EL (cell line): ENCODE results near the gene DGKH.
"Not testable (repeated sequence)": the region's sequence is repeated elsewhere in the genome, so short reads cannot be mapped to it uniquely, and the experiment has no call there.

ENCODE experiments used
- DNase-seq: peaks from one replicate; pipeline ENCODE4 v3.0.0-alpha.2; 2016

DGKH gene

DNA sequence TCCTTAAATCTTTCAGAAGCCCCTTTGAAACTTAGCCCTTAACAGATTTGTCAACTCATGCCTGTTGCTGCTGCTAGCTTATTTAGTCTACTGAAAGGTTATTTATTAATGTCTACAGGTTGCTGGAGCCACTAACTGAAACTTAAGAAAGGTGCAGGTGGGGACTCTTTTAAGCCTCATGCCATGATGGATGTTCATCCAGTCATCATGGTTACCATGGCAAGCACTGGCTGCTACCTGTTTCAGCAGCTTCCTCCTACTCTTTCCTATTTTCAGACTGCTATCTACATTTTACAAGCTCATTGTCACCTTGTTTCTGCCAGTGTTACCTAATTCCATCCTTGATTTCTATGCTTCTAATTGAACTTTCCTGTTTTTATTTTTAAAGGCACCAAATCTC lies 27.1 kb downstream of the DGKH start:
- no peak for DNase-seq

DNA sequence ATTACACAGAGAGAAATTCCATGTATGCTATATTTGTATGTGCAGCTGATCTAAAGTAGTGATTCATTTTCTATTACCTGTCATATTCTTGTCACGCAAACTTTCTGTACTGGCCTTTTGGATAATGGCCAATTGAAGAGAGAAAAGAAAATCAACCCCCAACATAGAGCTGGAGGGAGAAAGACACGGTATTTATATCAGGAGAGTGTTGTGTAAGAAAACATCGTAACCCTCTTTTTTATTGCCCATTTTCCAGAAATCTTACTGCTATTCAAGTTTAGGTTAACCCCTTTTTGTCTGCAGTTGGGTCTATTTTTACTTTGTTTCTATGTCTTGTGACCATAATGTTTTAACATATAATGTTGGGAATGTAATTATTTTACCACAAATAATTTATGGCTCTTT lies 27.9 kb downstream of the DGKH start:
- DNase-seq: peak; percentile 12

DNA sequence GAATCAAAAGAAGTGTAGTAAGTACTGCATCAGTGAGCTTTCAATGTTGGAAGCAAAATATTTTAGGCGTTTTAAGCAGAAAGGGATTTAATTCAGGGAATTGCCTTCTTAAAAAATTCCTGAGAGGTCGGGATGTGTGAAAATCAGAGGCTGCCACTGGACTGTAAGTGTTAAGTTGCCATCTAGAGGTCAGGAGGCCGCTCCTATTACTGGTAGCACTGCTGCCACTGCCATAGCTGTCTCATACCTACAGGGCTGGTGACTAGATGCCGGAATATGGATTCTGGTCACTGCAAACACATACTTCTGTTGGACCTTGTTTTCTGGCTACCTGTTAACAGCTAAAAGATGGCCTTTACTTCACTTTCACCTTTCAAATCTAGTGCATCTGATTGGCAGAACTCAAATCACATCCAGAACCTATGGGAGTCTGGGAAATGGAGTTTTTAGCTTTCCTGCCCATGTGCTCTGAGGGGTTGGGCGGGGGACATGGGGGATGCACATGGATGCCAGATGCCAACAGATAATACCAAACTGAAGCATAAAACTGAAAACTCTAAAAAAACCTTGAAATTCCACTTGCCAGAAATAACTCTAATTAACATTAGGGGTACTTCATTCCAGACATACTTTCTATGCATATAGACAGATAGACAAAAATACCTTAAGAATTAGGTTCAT lies 29.8 kb downstream of the DGKH start:
- DNase-seq: peak; percentile 37

DNA sequence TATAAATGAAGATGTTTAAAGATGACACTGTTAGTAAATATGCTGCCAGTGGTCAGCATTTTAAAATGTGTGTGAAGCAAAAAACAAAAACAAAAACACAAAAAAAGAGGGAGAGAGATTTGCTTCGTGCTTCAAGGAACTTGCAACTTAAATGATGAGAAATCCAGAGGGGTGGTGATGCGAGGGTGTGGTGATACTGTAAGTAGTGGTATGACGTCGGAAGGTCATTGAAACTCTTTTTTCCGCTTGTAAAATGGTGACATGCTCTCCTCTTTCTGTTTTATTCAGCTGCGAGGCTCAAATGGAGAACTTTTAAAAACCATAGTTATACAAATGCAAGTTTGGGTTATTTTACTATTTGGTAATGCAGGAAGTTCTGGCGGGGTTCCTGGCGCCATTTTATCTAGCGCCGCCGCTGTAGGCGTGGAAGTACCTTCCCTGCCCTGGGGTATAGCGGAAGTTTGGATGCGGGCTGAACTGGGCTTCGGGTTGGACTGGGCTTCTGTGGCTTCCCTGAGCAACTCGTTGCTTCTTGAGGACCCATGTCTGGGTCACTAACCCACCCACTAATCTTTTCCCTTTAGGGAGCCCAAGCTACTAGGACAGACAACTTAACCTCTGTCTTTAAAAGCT lies 34.8 kb downstream of the DGKH start:
- DNase-seq: no peak

DNA sequence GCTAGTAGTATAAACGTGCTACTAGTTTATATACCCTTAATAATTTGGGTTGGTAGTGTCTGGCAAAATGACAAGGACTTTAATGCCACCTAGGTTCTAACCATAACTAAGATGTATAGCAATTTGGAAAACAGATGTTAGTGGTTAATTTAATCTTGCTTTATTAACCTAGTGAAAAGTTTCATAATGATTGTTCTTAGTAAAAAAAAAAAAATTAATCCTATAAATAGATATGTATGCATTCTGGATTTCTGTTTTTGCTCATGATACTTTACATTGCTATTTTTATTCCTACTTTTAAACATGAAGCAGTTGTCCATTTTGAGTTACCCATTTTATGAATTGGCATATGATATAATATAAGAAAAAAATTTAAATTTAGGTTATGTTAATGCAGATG lies 36.3 kb downstream of the DGKH start:
- DNase-seq: no peak

DNA sequence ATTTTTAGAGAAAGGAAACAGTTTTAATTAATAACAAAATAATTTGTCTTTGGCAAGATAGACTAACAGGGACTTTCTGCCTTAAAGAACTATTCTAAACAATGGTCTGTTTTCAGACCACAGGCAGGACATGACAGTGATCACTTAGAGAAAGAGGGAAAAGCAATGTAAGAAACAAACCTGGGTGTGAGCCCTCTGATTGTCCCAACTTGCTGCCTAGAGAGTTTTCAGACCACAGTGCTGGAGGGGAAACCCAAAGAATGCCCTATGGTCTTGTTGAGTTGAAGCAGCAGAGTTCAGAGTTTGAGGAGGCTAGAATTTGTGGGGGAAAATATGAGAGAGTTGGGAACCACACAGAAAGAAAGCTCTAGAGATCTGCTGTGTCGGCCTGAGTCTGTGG lies 38.1 kb downstream of the DGKH start:
- no peak for DNase-seq

DNA sequence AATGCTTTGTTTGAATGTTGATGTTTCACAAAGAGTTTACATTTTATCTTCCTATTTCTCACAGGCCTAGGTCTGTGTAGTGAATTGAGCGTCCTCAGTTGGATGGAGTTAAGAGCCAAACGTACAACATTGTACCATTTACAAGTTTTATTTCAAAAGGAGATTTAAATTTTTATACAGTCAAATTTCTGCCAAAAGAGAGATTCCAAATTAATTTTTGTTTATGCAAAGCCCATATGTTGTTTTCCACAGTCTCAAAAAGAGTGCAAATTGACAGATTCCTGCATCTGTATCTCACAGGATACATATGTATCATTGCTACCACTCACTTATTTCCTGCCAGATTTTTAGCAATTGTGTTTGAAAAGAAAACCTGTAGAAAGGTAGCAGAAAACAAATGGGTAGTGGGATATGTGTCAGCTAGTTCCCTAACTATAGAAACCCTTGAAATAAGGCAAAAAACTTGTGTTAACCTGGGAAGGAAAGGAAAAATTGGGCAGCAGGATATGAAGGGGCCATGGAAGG lies 46.1 kb downstream of the DGKH start:
- DNase-seq: no peak

DNA sequence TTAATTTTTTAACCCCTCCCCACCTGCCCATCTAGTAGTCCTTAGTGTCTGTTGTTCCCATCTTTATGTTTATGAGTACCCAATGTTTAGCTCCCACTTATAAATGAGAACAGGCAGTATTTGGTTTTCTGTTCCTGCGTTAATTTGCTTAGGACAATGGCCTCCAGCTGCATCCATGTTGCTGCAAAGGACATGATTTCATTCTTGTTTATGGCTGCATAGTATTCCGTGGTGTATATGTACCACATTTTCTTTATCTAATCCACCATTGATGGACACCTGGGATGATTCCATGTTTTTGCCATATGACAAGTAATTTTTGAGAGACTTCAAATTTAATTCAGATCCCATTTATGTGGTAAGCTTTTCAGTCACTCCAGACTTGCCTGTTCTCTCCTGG lies 47.8 kb downstream of the DGKH start:
- DNase-seq: not testable (repeated sequence)

DNA sequence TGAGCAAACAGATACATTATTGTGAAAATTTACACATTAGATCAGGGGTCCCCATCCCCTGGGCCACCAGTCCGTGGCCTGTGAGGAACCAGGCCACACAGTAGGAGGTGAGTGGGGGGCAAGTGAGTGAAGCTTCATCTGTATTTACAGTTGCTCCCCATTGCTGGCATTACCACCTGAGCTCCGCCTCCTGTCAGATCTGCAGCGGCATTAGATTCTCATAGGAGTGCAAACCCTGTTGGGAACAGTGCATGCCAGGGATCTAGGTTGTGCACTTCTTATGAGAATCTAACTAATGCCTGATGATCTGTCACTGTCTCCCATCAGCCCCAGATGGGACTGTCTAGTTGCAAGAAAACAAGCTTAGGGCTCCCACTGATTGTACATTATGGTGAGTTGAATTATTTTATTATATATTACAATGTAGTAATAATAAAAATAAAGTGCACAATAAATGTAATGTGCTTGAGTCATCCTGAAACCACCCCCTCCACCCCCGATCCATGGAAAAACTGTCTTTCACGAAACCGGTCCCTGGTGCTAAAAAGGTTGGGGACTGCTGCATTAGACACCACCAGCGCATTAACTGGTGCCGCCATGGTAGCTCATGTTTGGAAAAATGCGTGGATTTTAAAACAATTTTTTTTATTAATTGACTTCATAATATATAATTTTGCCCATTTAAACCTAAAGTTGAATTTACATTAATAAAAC lies 51.7 kb downstream of the DGKH start:
- DNase-seq: no peak

DNA sequence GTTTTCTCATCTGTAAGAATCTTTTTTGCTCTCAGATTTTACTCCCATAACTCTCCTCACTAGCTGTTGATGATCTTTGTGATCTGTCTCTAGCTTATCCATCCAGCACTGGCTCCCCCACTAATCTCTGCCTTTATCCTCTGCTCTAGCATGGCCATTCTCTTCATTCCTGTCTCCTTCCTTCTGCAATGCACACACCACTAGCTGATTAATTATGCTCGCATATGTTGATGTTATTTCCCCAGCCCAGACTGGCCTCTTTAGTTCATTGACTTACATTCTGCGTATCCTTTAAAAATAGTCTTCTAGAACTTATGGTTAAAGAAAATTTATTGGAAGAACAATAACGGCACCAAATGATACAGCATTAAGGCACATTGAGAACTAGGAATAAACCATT lies 52.5 kb downstream of the DGKH start:
- no peak for DNase-seq

DNA sequence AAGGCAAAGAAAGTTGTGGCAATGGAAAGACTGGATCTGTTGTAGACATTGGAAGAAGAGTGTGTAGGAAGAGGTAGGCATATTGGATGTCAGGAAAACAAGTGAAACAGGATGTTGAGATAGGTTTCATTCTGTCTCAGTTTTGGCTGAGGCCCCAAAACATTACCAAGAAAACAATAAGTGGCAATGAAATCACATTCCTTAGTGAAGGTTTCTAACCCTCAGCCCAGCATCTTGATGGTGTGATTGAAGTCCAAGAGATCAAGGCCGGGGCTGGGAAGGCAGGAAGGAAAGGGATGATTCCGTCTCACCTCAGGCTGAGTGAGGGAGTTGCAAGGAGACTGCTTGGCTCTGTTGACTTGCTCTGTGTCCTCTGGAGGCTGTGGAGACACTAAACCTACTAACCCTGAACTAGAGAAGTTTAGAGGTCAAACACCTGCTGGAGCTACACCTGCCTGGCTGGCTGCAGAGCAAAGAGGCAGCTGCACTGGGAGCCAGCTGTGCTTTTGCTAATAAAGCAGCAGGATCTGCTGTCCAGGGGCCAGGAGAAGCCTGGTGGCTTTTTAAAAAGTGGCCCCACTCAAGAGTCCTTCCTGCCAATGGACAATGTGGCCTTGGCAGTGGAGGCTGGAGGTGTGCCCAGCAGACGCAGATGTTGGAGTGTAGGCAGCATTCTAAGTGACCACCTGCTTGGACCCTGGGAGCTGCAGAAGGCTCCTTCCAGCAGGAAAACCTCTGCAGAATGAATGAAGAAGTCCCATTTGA lies 53.6 kb downstream of the DGKH start:
- no peak for DNase-seq

DNA sequence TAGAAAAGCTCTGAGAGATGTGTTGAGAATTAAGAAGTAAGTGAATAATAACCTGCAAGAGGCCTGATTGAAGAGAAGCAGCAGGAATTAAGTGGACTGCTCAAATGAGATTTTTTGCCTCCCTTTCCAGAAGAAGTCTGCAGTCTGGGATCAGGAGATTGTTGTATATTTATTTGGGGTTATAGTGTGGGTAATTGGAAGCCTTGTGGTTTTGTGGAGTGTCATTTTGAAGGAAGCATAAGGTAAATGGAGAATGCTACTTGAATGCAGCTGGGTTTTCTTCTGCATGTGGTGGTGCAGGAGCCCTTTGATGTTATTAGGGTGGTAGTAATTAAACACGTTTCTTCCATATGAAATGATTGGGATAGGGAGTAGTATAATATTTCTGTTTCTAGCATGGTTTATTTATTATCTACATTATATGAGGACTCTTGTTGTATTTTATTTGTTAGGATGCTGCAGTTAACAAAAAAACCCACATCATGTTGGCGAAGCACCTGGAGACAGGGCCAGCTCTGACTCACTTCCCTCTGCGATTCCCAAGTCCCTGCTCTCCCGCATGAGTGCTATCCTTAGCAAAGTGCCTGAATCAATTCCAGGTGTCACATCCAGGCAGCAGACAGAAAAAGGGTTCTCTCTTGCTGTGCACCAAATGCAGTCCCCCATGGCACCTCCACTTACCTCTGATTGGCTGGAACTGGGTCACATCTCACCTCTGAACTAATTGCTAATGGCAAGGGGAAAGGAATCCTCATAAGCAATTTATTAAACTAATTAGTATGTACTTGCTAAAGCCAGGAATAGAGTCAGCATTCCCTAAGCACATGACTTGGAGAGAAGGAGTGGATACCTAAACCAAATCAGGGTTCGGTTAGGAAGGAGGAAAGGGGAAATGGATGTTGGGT lies 54.8 kb downstream of the DGKH start:
- DNase-seq: no peak

DNA sequence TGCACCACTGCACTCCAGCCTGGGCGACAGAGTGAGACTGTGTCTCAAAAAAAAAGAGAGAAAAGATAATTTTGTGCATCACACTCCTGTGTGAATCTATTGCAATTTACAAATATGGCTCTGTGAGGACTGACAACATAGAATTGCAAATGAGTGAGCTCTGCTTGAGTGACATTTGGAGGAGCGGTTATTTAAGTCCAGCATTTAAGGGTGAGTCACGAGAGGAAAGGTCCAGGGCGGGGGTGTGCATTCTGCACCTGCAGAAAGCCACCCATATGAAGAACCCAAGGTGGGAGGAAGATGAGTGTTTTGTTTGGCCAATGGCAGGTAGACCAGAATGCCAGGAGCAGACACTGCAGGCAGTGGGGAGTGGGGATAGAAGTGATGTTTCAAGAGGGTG lies 58.5 kb downstream of the DGKH start:
- DNase-seq: no peak

DNA sequence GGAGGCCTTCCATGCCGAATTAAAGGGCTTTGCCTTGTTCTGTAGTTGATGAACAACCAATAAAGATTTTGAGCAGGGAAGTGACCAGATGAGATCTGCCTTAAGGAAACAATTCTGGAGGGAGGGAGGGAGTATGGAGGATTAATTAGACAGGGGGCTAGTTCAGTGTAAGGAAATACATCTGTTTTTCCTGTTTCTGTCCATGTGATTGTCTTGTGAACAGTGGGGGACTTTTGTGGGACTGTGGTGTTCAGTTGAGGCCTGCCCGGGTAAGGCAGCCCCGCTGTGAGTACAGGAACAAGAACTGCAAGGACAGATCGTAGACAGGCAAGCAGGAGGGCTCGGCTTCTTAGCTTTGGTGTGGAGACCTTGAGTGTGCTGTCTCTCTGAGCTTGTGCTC lies 59.0 kb downstream of the DGKH start:
- DNase-seq: no peak

DNA sequence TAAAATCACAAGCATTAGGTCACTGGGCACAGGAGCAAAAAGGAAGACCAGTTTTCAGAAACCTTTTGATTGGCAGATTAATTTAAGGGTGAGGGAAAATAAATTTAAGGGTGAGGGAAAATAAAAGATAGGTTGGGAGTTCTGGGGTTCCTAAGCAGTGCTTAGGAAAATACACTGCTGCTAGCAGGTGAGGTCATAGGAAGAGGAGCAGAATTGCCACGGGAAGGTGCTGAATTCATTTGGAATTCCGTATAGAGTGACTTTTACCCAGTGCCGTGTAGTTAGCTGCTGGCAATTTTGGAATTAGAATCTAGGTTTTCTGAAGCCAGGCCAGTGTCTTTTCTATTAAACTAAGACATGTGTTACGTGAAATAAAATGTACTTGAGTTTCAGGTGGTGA lies 59.8 kb downstream of the DGKH start:
- DNase-seq: no peak

DNA sequence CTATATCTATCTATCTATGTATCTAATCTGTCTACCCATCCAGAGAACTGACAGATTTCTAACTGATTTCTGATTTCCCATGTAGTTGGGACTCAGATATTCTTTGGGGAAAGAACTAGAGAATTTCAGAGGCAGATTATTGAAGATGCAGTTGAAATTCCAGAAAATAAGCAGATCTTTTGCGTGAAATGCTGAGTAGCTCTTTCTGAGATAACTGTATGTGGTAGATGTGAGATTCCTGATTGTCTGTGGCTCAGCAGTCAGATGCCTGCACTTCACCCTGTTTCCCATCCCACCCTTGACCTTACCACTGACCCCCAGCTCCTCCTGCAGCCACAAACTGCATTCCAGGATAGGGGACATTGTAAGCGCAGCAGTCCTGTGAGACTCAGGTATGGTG lies 61.5 kb downstream of the DGKH start:
- DNase-seq: no peak

DNA sequence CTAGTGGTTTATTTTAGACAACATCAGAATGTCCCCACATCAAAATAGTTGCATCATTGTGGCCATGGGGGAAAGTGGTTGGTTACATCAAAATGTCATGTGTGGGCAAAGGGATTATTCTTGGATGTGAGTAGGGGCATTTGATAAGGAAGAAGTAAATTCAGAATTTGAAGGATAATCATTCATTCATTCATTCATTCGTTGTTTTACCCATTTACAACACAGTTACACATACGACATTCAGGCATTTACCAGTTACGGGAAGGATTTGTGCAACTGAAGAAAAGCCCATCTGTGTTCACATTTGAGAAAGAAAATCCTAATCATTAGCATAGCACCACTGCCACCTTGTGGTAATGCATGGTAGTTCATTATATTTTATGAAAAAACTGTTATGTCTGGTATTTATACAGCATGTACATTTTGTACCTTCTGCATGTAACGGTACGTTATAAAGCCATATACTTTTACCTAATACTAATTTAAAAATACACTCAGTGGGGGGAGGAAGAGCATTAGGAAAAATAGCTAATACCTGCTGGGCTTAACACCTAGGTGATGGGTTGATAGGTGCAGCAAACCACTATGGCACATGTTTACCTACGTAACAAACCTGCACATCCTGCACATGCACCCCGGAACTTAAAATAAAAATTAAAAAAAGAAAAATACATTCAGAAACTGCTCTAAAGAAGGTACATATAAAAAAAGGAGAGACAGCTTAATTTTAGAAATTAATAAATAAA lies 62.1 kb downstream of the DGKH start:
- DNase-seq: peak; percentile 74

DNA sequence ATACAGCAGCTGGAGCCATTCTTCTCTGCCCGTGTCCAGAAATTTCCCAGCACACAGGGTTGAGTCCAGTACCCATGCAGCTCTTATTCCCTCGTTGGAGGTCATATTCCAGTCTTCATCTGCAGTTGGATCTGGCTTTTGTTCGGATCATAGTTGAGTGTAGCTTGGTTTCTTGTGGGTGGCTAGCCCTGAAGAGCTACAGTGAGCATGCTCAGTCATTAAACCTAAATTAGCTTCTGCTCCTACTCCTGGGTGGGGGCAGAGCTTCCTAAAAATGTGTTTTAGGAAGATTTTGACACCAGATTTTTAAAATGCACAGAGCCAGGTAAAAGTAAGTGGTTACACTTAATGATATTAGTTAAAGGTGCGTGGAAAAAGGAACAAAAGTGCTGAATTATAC lies 64.4 kb downstream of the DGKH start:
- DNase-seq: no peak

DNA sequence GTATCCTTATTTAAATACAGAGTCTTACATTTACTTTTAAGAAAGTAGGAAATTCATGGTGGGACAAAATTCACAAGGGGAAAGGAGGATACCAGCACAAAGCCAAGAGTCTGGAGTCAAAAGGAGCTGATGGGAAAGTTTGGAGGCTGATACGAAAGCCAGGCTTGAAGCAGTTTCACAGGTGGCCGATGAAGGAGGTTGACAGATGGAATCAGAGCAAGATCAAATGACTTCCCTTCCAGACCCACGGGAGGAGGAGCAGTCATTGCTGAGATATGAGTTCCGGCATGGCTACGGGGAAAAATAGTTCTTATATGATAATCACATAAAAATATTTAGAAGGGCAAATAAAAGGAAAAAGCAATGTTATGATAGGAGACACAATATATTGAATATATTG lies 65.0 kb downstream of the DGKH start:
- no peak for DNase-seq

DNA sequence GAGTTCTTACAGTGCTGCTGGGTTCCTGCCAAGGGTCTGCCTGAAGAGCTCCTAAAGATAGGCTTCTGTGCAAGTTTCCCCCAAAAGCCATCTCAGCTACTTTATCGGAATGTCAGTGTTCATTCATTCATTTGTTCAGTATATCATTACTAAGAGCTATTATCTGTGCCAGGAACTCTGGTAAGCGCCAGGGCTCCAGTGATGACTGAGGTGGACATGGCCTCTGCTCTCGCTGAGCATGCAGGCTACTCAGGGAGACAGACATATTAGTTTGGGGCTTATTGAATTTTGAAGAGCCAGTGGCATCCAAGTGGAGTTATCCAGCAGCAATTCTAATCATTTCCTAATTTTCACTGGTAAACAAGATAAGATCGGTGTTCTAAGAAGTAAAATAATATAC lies 65.8 kb downstream of the DGKH start:
- DNase-seq: no peak

DNA sequence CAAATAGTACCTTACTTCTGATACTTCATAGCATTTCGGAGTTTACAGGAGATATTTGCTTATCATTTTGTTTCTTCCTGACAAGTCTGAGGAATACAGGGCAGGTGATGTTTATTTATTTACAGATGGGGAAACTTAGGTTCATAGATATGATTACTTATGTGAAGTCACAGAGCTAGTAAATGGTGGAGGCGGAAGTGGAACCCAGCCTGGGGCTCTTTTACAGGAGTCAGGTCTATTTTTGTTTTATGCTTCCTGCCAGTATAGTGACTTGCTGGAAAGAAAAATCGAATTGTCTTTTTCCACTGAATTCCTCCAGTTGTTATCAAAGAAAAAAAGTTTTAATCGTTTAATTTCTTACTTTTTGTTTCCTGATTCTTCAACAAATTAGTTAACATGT lies 66.5 kb downstream of the DGKH start:
- DNase-seq: no peak

DNA sequence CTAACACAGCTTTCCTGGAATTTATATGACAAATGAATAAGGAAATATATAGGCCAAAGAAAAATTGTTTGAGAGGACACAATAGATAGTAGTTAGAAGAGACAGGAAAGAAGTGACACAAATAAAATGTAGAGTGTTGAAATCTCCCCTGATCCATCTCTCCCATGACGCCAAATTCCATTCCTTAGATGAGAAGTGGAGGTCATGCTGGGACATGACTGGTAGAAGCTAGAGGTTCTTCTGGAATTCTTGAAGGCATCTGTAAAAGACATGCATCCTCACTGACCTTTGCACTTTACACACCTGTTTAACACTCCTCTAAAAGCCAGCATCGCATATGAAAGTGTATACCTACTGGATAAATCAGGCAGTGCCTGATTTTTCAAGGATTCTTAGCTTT lies 67.8 kb downstream of the DGKH start:
- DNase-seq: no peak
